ENCODE measurements around the gene EML2.

The EML2 gene

DNA sequence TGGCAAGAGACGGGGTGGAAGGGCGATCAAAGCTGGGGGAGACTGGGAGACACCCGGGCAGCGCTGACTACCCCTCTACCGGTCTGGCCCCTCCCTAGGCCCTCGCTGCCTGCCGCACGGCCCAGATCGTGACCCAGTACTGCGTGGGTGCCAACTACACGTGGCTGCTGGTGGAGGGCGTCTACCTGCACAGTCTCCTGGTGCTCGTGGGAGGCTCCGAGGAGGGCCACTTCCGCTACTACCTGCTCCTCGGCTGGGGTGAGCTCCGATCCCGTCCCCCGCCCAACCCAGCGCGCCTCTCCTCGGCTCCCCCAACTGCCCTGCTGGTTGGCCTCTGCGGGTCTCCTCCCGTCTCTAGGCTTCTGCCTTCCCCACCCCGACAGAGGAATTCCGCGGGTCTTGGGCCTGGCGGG lies 37.7 kb upstream of the EML2 start:
- Histone ChIP-seq H3K4me3 (ENCODE audit: low read depth in 1 of 2, low read length in 2 of 2) (no peak overlapping the region), H3K9ac (ENCODE audit: low read depth, low read length) (no peak overlapping the region), H3K9me3 (ENCODE audit: insufficient read depth, low read length, severe bottlenecking) (no peaks in the 10 kb centered on the region), H3K79me2 (ENCODE audit: insufficient read depth, low read length) (no peaks in the 10 kb centered on the region), H3K27ac (ENCODE audit: low read length) (no peak overlapping the region), H3K27me3 (ENCODE audit: insufficient read depth, low read length, poor library complexity) (no peaks in the 10 kb centered on the region), H3K4me1 (ENCODE audit: insufficient read depth, low read length) (peaks cover 11% of the 10 kb centered on the region), H3K36me3 (ENCODE audit: insufficient read depth, low read length) (no peaks in the 10 kb centered on the region), H2AFZ (ENCODE audit: low read depth, low read length) (no peak overlapping the region), H3K4me2 (ENCODE audit: insufficient read depth, low read length) (no peak overlapping the region), H4K20me1 (ENCODE audit: insufficient read depth, low read length) (no peaks in the 10 kb centered on the region)
- TF ChIP-seq CTCF (IDR thresholded peaks at IDR 0.05; ENCODE audit: borderline replicate concordance, extremely low read depth, low read length, poor library complexity, severe bottlenecking) (no peak), EZH2 (IDR thresholded peaks at IDR 0.05; ENCODE audit: borderline replicate concordance, low read depth, low read length, severe bottlenecking) (no peak)
- ATAC-seq (ENCODE audit: insufficient read depth, low read depth) (no peak), DNase-seq (no peak)

DNA sequence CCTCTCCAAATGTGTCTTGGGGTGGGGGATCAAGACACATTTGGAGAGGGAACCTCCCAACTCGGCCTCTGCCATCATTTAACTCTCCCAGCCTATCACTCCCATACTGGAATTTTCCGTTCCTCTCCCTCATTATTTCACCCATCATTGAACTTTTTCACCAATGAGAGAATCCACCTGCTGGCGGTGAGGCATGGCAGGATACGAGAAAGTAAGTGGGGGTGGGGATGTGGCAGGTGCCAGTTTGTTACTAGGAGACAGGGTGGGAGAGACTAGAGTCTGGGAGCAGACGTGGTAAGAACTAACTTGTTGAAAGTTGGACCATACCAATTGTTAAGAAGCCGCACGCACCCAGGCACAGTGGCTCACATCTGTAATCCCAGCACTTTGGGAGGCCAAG lies 35.7 kb upstream of the EML2 start:
- H3K27me3 ChIP-seq (ENCODE audit: insufficient read depth, low read length, poor library complexity), result no peaks in the 10 kb centered on the region
- no peaks in the 10 kb centered on the region for H3K79me2 ChIP-seq (ENCODE audit: insufficient read depth, low read length)
- TF ChIP-seq CTCF (IDR thresholded peaks at IDR 0.05; ENCODE audit: borderline replicate concordance, extremely low read depth, low read length, poor library complexity, severe bottlenecking) (no peak), EZH2 (IDR thresholded peaks at IDR 0.05; ENCODE audit: borderline replicate concordance, low read depth, low read length, severe bottlenecking) (no peak)
- H3K36me3 ChIP-seq (ENCODE audit: insufficient read depth, low read length), result no peaks in the 10 kb centered on the region
- no peak overlapping the region for H3K4me3 ChIP-seq (ENCODE audit: low read depth in 1 of 2, low read length in 2 of 2)
- H3K4me2 ChIP-seq (ENCODE audit: insufficient read depth, low read length), result no peak overlapping the region
- DNase-seq (no peak), ATAC-seq (ENCODE audit: insufficient read depth, low read depth) (no peak)
- no peaks in the 10 kb centered on the region for H4K20me1 ChIP-seq (ENCODE audit: insufficient read depth, low read length)
- no peak overlapping the region for H2AFZ ChIP-seq (ENCODE audit: low read depth, low read length)
- no peaks in the 10 kb centered on the region for H3K4me1 ChIP-seq (ENCODE audit: insufficient read depth, low read length)
- no peak overlapping the region for H3K9ac ChIP-seq (ENCODE audit: low read depth, low read length)
- no peak overlapping the region for H3K27ac ChIP-seq (ENCODE audit: low read length)
- H3K9me3 ChIP-seq (ENCODE audit: insufficient read depth, low read length, severe bottlenecking), result no peaks in the 10 kb centered on the region

DNA sequence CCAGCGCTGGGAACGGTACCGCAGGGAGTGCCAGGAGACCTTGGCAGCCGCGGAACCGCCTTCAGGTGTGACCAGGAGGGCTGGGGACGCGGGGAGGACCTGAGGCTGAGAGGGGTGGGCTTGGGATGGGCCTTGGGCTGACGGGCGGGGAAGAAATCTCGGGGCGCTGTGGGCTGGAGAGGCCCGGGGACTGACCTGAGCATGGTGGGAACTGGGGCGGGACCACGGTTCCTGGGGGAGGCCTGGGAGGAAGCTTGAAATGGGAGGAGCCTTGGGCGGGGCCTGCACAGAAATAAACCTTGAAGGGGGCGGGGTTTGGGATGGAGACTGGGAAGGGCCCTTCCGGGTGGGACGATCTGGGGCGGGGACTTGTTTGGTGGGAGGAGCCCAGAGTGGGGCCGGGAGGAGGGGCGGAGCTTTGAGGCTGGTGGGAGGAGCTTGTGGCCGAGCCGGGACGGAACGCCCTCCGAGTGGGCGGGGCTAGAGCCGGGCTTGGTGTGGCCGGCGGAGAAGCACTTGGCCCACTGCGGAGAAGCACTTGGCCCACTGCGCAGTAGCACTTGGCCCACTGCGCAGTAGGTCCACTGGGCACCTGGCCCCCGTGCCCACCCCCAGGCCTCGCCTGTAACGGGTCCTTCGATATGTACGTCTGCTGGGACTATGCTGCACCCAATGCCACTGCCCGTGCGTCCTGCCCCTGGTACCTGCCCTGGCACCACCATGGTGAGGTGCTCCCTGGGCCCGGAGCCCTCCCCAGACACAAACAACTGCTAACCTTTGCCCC lies 31.7 kb upstream of the EML2 start:
- DNase-seq, result no peak
- Histone ChIP-seq H3K79me2 (ENCODE audit: insufficient read depth, low read length) (no peaks in the 10 kb centered on the region), H3K4me1 (ENCODE audit: insufficient read depth, low read length) (peaks cover 21% of the 10 kb centered on the region), H3K9ac (ENCODE audit: low read depth, low read length) (no peak overlapping the region), H4K20me1 (ENCODE audit: insufficient read depth, low read length) (no peaks in the 10 kb centered on the region), H3K27ac (ENCODE audit: low read length) (no peak overlapping the region), H3K4me3 (ENCODE audit: low read depth in 1 of 2, low read length in 2 of 2) (no peak overlapping the region), H3K9me3 (ENCODE audit: insufficient read depth, low read length, severe bottlenecking) (no peaks in the 10 kb centered on the region), H3K27me3 (ENCODE audit: insufficient read depth, low read length, poor library complexity) (peaks cover 14% of the 10 kb centered on the region), H3K36me3 (ENCODE audit: insufficient read depth, low read length) (no peaks in the 10 kb centered on the region), H3K4me2 (ENCODE audit: insufficient read depth, low read length) (no peak overlapping the region), H2AFZ (ENCODE audit: low read depth, low read length) (no peak overlapping the region)
- no peak for ATAC-seq (ENCODE audit: insufficient read depth, low read depth)
- TF ChIP-seq CTCF (IDR thresholded peaks at IDR 0.05; ENCODE audit: borderline replicate concordance, extremely low read depth, low read length, poor library complexity, severe bottlenecking), result no peak
- no peak for TF ChIP-seq EZH2 (IDR thresholded peaks at IDR 0.05; ENCODE audit: borderline replicate concordance, low read depth, low read length, severe bottlenecking)
